ENCODE data around the gene SAMD4B. TPM values are rescaled to one million over a fixed set of nuclear protein-coding genes. Genes with fewer than 3 reads are reported as not detected.

SAMD4B gene
- total RNA-seq, 1 experiment from 2014 or later, result 135 TPM

GRCh38 chr19:39328046-39328705 is 14.0 kb upstream of the SAMD4B start:
- H3K14ac ChIP-seq (ENCODE audit: insufficient read depth, low read length), result no peak overlapping the region
- H2BK120ac ChIP-seq (ENCODE audit: low read depth, low read length, poor library complexity, severe bottlenecking), result no peak overlapping the region
- no peak overlapping the region for H3K56ac ChIP-seq (ENCODE audit: insufficient read length, low read depth, low read length)
- H3K4me1 ChIP-seq (ENCODE audit: insufficient read depth, low read length), result no peaks in the 10 kb centered on the region
- Mint-ChIP-seq H3K27ac (peak overlapping the region in 1 of 3 experiments; percentile 21; a peak in 2 of 7 replicates), H3K4me1 (peaks cover 10 to 17% of the 10 kb centered on the region in 2 experiments), H3K27me3 (ENCODE audit: low read depth) (peaks cover 38% of the 10 kb centered on the region), H3K36me3 (ENCODE audit: insufficient read depth in 1 of 3, low read depth in 3 of 3) (no peaks in the 10 kb centered on the region; a peak in 1 of 7 replicates), H3K4me3 (peak overlapping the region in 1 of 2 experiments; percentile 57; a peak in 2 of 5 replicates), H3K9me3 (no peaks in the 10 kb centered on the region; a peak in 1 of 5 replicates)
- no peaks in the 10 kb centered on the region for H3K79me2 ChIP-seq (ENCODE audit: insufficient read depth, low read length)
- no peak overlapping the region for H3K27ac ChIP-seq (ENCODE audit: insufficient read length, low read depth, low read length)
- no peak overlapping the region for H4K91ac ChIP-seq (ENCODE audit: insufficient read length, low read depth, low read length)
- no peaks in the 10 kb centered on the region for H4K20me1 ChIP-seq (ENCODE audit: control insufficient read depth, insufficient read depth, insufficient read length)
- H2BK20ac ChIP-seq (ENCODE audit: low read depth, low read length, poor library complexity, severe bottlenecking), result no peak overlapping the region
- H4K8ac ChIP-seq (replicated peaks; ENCODE audit: insufficient read length, low read depth, low read length), result no peak overlapping the region
- no peaks in the 10 kb centered on the region for H3K9me3 ChIP-seq (ENCODE audit: control insufficient read depth, low read depth, low read length)
- no peak overlapping the region for H3K23ac ChIP-seq (ENCODE audit: insufficient read length, low read depth, low read length)
- H3K18ac ChIP-seq (ENCODE audit: insufficient read length, low read depth, low read length), result no peak overlapping the region
- no peak overlapping the region for H2BK5ac ChIP-seq (ENCODE audit: insufficient read length, low read length)
- 0 out of 2 replicates have a peak, but pooled peaks cover 2% of the 10 kb centered on the region for H3K27me3 ChIP-seq (ENCODE audit: insufficient read depth, low read length)
- no peaks in the 10 kb centered on the region for H3K23me2 ChIP-seq (ENCODE audit: insufficient read length, low read depth, low read length, poor library complexity, severe bottlenecking)
- no peak overlapping the region for H4K5ac ChIP-seq (ENCODE audit: insufficient read length, low read depth, low read length)
- no peak overlapping the region for H3T11ph ChIP-seq (ENCODE audit: low read length)
- H3K4me2 ChIP-seq (ENCODE audit: insufficient read depth, insufficient read length, low read length), result no peak overlapping the region
- H2AFZ ChIP-seq (ENCODE audit: low read length), result no peak overlapping the region
- no peak overlapping the region for H2BK12ac ChIP-seq (ENCODE audit: insufficient read length, low read depth, low read length)
- H3K9ac ChIP-seq (ENCODE audit: extremely low read depth, insufficient read length, low read length), result no peak overlapping the region
- TF ChIP-seq CTCF (conservative IDR thresholded peaks at IDR 0.05), result peak; percentile 96
- no CpG with 5 or more reads among the region's 17 CpGs for WGBS (ENCODE audit: extremely low coverage, insufficient read length, low lambda C conversion rate)
- no peak overlapping the region for H2AK5ac ChIP-seq (ENCODE audit: insufficient read length, low read length)
- no peak overlapping the region for H2BK15ac ChIP-seq (ENCODE audit: low read depth, low read length)
- H3K4ac ChIP-seq (ENCODE audit: low read depth, low read length), result no peak overlapping the region
- no peaks in the 10 kb centered on the region for H3K79me1 ChIP-seq (ENCODE audit: insufficient read depth, low read depth, low read length, poor library complexity, severe bottlenecking)
- peak; percentile 83 for DNase-seq
